HepG2 (cell line): ENCODE measurements around the gene DNM3. TPM values are rescaled to one million over a fixed set of nuclear protein-coding genes. Genes with fewer than 3 reads are reported as not detected.

Experiments used
- ATAC-seq: fragments of 200-7000 bp; cut with Tn5 transposase; 3 replicates; pipeline ENCODE4 v1.9.1; 2020; ENCODE audit warnings: mild to moderate bottlenecking, moderate library complexity
- BruUV-seq: library from RNA; stranded (reverse); fragments of 400-500 nt; replicated peaks from 2 replicates; lab custom pipeline; 2021; lab: Mats Ljungman, UMichigan
- CTCF ChIA-PET: fragments of 300-600 bp; formaldehyde crosslinking; extraction: SDS; loops from one replicate; lab custom pipeline; 2021; ENCODE audit warnings: low total read pairs, inconsistent platforms, low intra/inter-chr PET ratio; lab: Yijun Ruan, JAX
- POLR2A ChIA-PET: fragments of 350-600 bp; sonication (Branson Sonifier 250); formaldehyde crosslinking; loops from one replicate; lab custom pipeline; 2020; ENCODE audit warnings: antibody characterized with exemption, inconsistent platforms; lab: Yijun Ruan, JAX
- DNase-seq: peaks from one replicate; pipeline ENCODE4 v3.0.0-alpha.2; 2015; ENCODE audit warnings: low spot score
- FAIRE-seq: peaks from 3 replicates; lab custom pipeline; 2011; peaks lifted over from hg19 to GRCh38; lab: Jason Lieb, UNC
- H2AFZ ChIP-seq: one replicate; pipeline ENCODE4 v1.6.1; 2011; ENCODE audit warnings: low read length, inconsistent platforms
- H3K27ac ChIP-seq: fragments of 300-600 bp; 3 replicates; pipeline ENCODE4 v1.8.0; 2011; ENCODE audit warnings: mixed run types, mild to moderate bottlenecking, mixed read lengths, low read length, inconsistent platforms; ENCODE audit not compliant: insufficient read depth; ENCODE audit errors: extremely low read length
- H3K27me3 ChIP-seq, 2 experiments: fragments of 200-600 bp in 1 of 2; 2 replicates in 1 of 2; 3 replicates in 1 of 2; pipeline versions ENCODE4 v1.6.0 to v1.8.0; 2011; ENCODE audit warnings: low read length in 2 of 2, mild to moderate bottlenecking in 2 of 2, moderate library complexity in 2 of 2, inconsistent platforms in 1 of 2; ENCODE audit not compliant: insufficient read depth in 2 of 2, control insufficient read depth in 1 of 2
- H3K36me3 ChIP-seq, 2 experiments: fragments of 200-600 bp in 1 of 2; replicated peaks in 1 of 2; 2 replicates in 1 of 2; 3 replicates in 1 of 2; pipeline versions ENCODE4 v1.5.1 to v1.8.0; 2011; ENCODE audit warnings: low read length in 2 of 2, inconsistent platforms in 1 of 2; ENCODE audit not compliant: insufficient read depth in 2 of 2, control insufficient read depth in 1 of 2
- H3K4me1 ChIP-seq: 2 replicates; pipeline ENCODE4 v1.5.1; 2012; ENCODE audit warnings: low read length, inconsistent platforms; ENCODE audit not compliant: insufficient read depth
- H3K4me2 ChIP-seq: 2 replicates; pipeline ENCODE4 v1.6.0; 2011; ENCODE audit warnings: low read depth, low read length, inconsistent platforms
- H3K4me3 ChIP-seq, 3 experiments: fragments of 200-600 bp in 1 of 3; sonication (generic), shearing (Covaris generic) in 1 of 3; replicated peaks in 1 of 3; 2 replicates each; pipeline ENCODE4 v1.5.1; 2011 to 2016; ENCODE audit warnings: low read length in 3 of 3, inconsistent platforms in 2 of 3, low read depth in 2 of 3, mild to moderate bottlenecking in 2 of 3, control low read depth in 1 of 3, mixed read lengths in 1 of 3; ENCODE audit not compliant: insufficient read depth in 1 of 3
- H3K79me2 ChIP-seq: one replicate; pipeline ENCODE4 v1.6.1; 2011; ENCODE audit warnings: low read length, inconsistent platforms; ENCODE audit not compliant: insufficient read depth
- H3K9ac ChIP-seq: 2 replicates; pipeline ENCODE4 v1.6.0; 2011; ENCODE audit warnings: mild to moderate bottlenecking, low read depth, low read length, inconsistent platforms; ENCODE audit not compliant: insufficient read depth
- H3K9me3 ChIP-seq: 2 replicates; pipeline ENCODE4 v1.5.1; 2012; ENCODE audit warnings: mild to moderate bottlenecking, low read length
- H4K20me1 ChIP-seq: 2 replicates; pipeline ENCODE4 v1.6.0; 2011; ENCODE audit warnings: inconsistent platforms, mild to moderate bottlenecking, low read length, moderate library complexity; ENCODE audit not compliant: insufficient read depth
- AKAP8 ChIP-seq: sonication (generic); formaldehyde crosslinking; IDR thresholded peaks from 2 replicates; pipeline ENCODE4 v1.5.1; 2020; ENCODE audit warnings: mild to moderate bottlenecking, missing genetic modification reagents
- CBX2 ChIP-seq, 2 experiments: fragments of 200-600 bp in 1 of 2; sonication (generic); formaldehyde crosslinking in 1 of 2; IDR thresholded peaks; 2 replicates each; pipeline versions ENCODE4 v1.7.0 to v1.8.1; 2018 to 2022; ENCODE audit warnings: low read depth in 2 of 2, low read length in 1 of 2, mild to moderate bottlenecking in 1 of 2, missing genetic modification reagents in 1 of 2
- ISX ChIP-seq: sonication (generic); formaldehyde crosslinking; conservative IDR thresholded peaks from 2 replicates; pipeline ENCODE4 v1.5.0; 2020; ENCODE audit warnings: missing genetic modification reagents
- KAT2B ChIP-seq: fragments of 150-350 bp; IDR thresholded peaks from 2 replicates; pipeline ENCODE4 v1.6.1; 2014; ENCODE audit warnings: low read depth, low read length, borderline replicate concordance
- KDM5B ChIP-seq: sonication (generic); formaldehyde crosslinking; IDR thresholded peaks from 2 replicates; pipeline ENCODE4 v1.4.0; 2020; ENCODE audit warnings: missing genetic modification reagents, mild to moderate bottlenecking, borderline replicate concordance
- MIXL1 ChIP-seq: IDR thresholded peaks from 2 replicates; pipeline ENCODE4 v1.6.1; 2016
- MXI1 ChIP-seq: IDR thresholded peaks from 3 replicates; pipeline ENCODE4 v1.6.1; 2012; ENCODE audit warnings: low read depth, low read length, inconsistent platforms, borderline replicate concordance
- PITX1 ChIP-seq: sonication (generic); formaldehyde crosslinking; IDR thresholded peaks from 2 replicates; pipeline ENCODE4 v1.5.1; 2020; ENCODE audit warnings: mild to moderate bottlenecking, missing genetic modification reagents
- PTBP1 ChIP-seq: fragments of 200-400 bp; formaldehyde crosslinking; IDR thresholded peaks from 2 replicates; pipeline ENCODE4 v1.6.1; 2018; ENCODE audit warnings: low read length, low read depth; ENCODE audit not compliant: poor library complexity, severe bottlenecking
- RARG ChIP-seq: sonication (generic); formaldehyde crosslinking; IDR thresholded peaks from 2 replicates; pipeline ENCODE4 v1.4.0; 2020; ENCODE audit warnings: low read depth, mild to moderate bottlenecking, missing genetic modification reagents
- RFX3 ChIP-seq: IDR thresholded peaks from 2 replicates; pipeline ENCODE4 v1.6.1; 2016; ENCODE audit warnings: missing biosample characterization, missing genetic modification reagents
- ZNF263 ChIP-seq: sonication (generic); formaldehyde crosslinking; IDR thresholded peaks from 2 replicates; pipeline ENCODE4 v1.4.0; 2020; ENCODE audit warnings: missing genetic modification reagents
- ZNF607 ChIP-seq: sonication (generic); formaldehyde crosslinking; IDR thresholded peaks from 2 replicates; pipeline ENCODE4 v1.5.1; 2020; ENCODE audit warnings: missing genetic modification reagents, mild to moderate bottlenecking, borderline replicate concordance
- WGBS: methylation state at CpG from one replicate; pipeline ENCODE4 v1.1.6; 2017; ENCODE audit warnings: low lambda C conversion rate; 5-methylcytosine and 5-hydroxymethylcytosine counted together
- in situ Hi-C: cut with HindIII; loops from 2 replicates; pipeline ENCODE4 v1.10.0; 2017; ENCODE audit warnings: low pct_unique_long_range_greater_than_20kb; ENCODE audit not compliant: extremely low pct_ligation_motif_present
- intact Hi-C: fragments of 100-400 bp; cut with micrococcal nuclease; formaldehyde crosslinking; loops from one replicate; pipeline ENCODE4 v1.10.0; 2022; ENCODE audit not compliant: unreplicated experiment
- polyA plus RNA-seq, 8 experiments: library from polyadenylated mRNA; depleted of rRNA in 3 of 8; stranded (reverse) in 7 of 8; unstranded in 1 of 8; fragments of >200 nt; fragmentation: Illumina TruSeq in 4 of 8; extraction: Trizol in 4 of 8; gene quantifications; 2 replicates each; pipeline versions ENCODE4 v1.2.1 to v1.2.3, GENCODE V29; 2011 to 2016; ENCODE audit warnings: low read depth in 4 of 8, missing spikeins in 1 of 8, mixed read lengths in 1 of 8; ENCODE audit not compliant: insufficient read depth in 1 of 8
- total RNA-seq, 5 experiments: library from RNA; depleted of rRNA; stranded (reverse); fragments of >200 nt; fragmentation: Illumina TruSeq; extraction: Trizol; gene quantifications; 2 replicates each; pipeline ENCODE4 v1.2.3, GENCODE V29; 2016; ENCODE audit warnings: low read depth in 1 of 5
- TF ChIP-seq, protein P1 (sequence below): sonication (generic); formaldehyde crosslinking; conservative IDR thresholded peaks from 2 replicates; pipeline ENCODE4 v1.4.0; 2020; ENCODE audit warnings: missing genetic modification reagents
- TF ChIP-seq, protein P2 (sequence below): sonication (generic); formaldehyde crosslinking; IDR thresholded peaks from 2 replicates; pipeline ENCODE4 v1.8.1; 2023; ENCODE audit warnings: mild to moderate bottlenecking, missing genetic modification reagents

DNM3 gene
- total and polyA plus RNA-seq, 2 of the 13 experiments (the other 11 are each of a cell fraction or from before 2014, with no cell fraction given) = 0.05 TPM; not detected in 1

DNA sequence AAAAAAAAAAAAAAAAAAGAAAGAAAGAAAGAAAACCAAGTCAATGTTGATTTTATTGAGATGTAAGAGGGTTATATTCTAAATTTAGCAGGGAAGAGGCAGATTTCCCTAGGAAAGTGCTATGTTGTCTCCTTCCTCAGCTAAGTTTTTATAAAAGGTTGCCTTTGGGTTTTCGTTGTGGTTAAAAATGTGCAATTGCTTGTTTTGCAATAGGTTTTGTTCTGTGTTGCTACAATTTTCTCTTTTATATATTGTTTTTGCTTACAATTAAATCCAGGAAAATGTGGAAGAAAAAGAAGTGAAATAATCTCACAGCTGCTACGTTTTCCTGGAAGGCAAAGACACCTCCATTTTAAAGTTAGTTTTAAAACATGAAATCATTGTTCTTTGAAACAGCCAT is 442.5 kb downstream of the DNM3 start:
- in situ Hi-C loops = no loop called here
- no peaks in the 10 kb centered on the region for H3K27me3 ChIP-seq
- DNase-seq = no peak
- no peak overlapping the region for H3K27ac ChIP-seq
- TF ChIP-seq KAT2B = no peak
- TF ChIP-seq, protein P1, sequence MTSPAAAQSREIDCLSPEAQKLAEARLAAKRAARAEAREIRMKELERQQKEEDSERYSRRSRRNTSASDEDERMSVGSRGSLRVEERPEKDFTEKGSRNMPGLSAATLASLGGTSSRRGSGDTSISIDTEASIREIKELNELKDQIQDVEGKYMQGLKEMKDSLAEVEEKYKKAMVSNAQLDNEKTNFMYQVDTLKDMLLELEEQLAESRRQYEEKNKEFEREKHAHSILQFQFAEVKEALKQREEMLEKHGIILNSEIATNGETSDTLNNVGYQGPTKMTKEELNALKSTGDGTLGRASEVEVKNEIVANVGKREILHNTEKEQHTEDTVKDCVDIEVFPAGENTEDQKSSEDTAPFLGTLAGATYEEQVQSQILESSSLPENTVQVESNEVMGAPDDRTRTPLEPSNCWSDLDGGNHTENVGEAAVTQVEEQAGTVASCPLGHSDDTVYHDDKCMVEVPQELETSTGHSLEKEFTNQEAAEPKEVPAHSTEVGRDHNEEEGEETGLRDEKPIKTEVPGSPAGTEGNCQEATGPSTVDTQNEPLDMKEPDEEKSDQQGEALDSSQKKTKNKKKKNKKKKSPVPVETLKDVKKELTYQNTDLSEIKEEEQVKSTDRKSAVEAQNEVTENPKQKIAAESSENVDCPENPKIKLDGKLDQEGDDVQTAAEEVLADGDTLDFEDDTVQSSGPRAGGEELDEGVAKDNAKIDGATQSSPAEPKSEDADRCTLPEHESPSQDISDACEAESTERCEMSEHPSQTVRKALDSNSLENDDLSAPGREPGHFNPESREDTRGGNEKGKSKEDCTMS (CRISPR knock-in tag) = no peak
- TF ChIP-seq MXI1 = no peak
- TF ChIP-seq KDM5B (CRISPR knock-in tag) = no peak
- TF ChIP-seq ISX = no peak
- TF ChIP-seq ZNF607 (CRISPR knock-in tag) = no peak
- no peak for TF ChIP-seq RARG (CRISPR knock-in tag)
- no peak for TF ChIP-seq MIXL1 (CRISPR knock-in tag)
- TF ChIP-seq ZNF263 (CRISPR knock-in tag) = no peak
- no peak for TF ChIP-seq CBX2 (IDR thresholded peaks at IDR 0.05; ENCODE audit: low read depth, low read length)
- no peak for TF ChIP-seq CBX2 (CRISPR knock-in tag; IDR thresholded peaks at IDR 0.05; ENCODE audit: low read depth)
- TF ChIP-seq PITX1 (CRISPR knock-in tag) = no peak
- TF ChIP-seq, protein P2, sequence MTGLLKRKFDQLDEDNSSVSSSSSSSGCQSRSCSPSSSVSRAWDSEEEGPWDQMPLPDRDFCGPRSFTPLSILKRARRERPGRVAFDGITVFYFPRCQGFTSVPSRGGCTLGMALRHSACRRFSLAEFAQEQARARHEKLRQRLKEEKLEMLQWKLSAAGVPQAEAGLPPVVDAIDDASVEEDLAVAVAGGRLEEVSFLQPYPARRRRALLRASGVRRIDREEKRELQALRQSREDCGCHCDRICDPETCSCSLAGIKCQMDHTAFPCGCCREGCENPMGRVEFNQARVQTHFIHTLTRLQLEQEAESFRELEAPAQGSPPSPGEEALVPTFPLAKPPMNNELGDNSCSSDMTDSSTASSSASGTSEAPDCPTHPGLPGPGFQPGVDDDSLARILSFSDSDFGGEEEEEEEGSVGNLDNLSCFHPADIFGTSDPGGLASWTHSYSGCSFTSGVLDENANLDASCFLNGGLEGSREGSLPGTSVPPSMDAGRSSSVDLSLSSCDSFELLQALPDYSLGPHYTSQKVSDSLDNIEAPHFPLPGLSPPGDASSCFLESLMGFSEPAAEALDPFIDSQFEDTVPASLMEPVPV = no peak
- TF ChIP-seq AKAP8 (CRISPR knock-in tag) = no peak
- no peak for TF ChIP-seq RFX3 (CRISPR knock-in tag)
- TF ChIP-seq PTBP1 = no peak
- no peaks in the 10 kb centered on the region for H3K9me3 ChIP-seq
- no TSS peak for BruUV-seq
- no peak for FAIRE-seq
- H3K36me3 ChIP-seq = no peaks in the 10 kb centered on the region
- H3K79me2 ChIP-seq = no peaks in the 10 kb centered on the region
- H3K4me3 ChIP-seq = no peak overlapping the region
- H4K20me1 ChIP-seq = no peaks in the 10 kb centered on the region
- H2AFZ ChIP-seq = no peak overlapping the region
- CTCF ChIA-PET = no interaction called here
- intact Hi-C loops = no loop called here
- 2% methylated on average over 2 of the region's 2 CpGs for WGBS
- H3K9ac ChIP-seq = no peak overlapping the region
- no peak overlapping the region for H3K4me2 ChIP-seq
- POLR2A ChIA-PET = no interaction called here
- ATAC-seq = no peak
- H3K4me1 ChIP-seq = no peaks in the 10 kb centered on the region
